ENCODE results near the gene DISP2.

DISP2 gene, protein sequence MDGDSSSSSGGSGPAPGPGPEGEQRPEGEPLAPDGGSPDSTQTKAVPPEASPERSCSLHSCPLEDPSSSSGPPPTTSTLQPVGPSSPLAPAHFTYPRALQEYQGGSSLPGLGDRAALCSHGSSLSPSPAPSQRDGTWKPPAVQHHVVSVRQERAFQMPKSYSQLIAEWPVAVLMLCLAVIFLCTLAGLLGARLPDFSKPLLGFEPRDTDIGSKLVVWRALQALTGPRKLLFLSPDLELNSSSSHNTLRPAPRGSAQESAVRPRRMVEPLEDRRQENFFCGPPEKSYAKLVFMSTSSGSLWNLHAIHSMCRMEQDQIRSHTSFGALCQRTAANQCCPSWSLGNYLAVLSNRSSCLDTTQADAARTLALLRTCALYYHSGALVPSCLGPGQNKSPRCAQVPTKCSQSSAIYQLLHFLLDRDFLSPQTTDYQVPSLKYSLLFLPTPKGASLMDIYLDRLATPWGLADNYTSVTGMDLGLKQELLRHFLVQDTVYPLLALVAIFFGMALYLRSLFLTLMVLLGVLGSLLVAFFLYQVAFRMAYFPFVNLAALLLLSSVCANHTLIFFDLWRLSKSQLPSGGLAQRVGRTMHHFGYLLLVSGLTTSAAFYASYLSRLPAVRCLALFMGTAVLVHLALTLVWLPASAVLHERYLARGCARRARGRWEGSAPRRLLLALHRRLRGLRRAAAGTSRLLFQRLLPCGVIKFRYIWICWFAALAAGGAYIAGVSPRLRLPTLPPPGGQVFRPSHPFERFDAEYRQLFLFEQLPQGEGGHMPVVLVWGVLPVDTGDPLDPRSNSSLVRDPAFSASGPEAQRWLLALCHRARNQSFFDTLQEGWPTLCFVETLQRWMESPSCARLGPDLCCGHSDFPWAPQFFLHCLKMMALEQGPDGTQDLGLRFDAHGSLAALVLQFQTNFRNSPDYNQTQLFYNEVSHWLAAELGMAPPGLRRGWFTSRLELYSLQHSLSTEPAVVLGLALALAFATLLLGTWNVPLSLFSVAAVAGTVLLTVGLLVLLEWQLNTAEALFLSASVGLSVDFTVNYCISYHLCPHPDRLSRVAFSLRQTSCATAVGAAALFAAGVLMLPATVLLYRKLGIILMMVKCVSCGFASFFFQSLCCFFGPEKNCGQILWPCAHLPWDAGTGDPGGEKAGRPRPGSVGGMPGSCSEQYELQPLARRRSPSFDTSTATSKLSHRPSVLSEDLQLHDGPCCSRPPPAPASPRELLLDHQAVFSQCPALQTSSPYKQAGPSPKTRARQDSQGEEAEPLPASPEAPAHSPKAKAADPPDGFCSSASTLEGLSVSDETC (N-terminal part only)

DNA sequence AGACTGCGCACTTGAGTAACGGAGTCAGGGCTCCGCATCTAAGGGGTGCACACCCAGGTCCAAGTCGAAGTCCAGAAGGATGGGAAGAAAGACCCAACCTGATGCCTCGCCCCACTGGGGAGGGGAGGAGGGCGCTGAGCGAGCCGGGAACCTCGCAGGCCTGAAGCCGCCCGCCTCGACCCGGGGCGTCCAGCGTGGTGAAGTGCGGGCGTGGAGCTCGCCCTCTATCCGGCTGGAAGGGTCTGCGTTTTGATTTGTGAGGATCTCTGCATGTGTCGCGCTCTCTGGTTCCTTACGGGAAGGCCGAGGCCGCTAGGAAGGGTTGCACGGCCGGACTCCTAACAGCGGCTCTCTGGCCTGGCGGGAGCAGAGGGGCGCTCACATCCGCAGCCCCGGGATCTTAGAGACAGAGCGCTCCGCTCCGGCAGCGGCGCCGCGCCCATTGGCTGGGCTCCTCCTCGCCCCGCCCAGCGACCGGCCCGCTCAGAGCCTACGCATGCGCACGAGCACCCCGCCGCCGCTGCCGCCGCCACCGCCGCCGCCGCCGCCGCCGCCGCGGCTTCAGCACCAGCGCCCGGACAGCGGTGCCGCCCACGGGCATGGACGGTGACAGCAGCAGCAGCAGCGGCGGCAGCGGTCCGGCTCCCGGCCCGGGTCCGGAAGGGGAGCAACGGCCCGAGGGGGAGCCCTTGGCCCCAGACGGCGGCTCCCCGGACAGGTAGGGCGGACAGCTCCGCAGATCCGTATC lies at the start of gene DISP2:
Gene DISP2, plus strand, starts transcription at position 497 of the 748 bp plus-strand sequence. Its CDS starts 103 bp downstream, at position 600.
- DNase-seq, result peak in 1 of 2 experiments; percentile 17

DNA sequence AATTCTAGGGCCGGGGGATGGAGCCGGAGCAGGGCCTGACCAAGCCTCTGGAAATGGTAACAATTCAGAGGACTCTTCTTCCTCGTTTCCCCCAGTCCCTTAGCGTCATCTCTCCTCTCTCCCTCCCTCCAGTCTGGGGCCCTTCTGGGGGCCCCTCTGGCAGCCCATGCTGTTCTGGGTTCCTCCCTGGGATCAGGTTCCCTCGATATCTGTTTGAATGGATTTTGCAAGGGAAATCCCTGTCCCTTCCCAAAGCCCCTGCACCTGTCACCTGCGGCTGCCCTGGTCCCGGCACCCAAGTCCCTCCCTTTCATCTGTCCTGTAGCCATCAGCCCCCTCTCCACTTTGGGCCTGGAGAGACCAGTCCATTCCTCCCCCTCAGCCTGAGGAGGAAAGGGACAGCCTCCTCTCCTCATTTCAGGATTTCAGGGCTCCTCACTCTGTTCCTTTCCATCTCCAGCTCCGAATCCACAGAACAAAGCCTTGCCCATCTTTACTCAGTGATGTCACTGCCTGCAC lies 48.6 kb upstream of the DISP2 start:
- no peak for DNase-seq

- DNase-seq, result no peak
Measured at GRCh38 chr15:40310001-40310959, 47.7 kb upstream of the DISP2 start.

GRCh38 chr15:40310993-40311392 lies 47.0 kb upstream of the DISP2 start:
- DNase-seq, result no peak

GRCh38 chr15:40312370-40313158 lies 45.5 kb upstream of the DISP2 start:
- no peak for DNase-seq

DNA sequence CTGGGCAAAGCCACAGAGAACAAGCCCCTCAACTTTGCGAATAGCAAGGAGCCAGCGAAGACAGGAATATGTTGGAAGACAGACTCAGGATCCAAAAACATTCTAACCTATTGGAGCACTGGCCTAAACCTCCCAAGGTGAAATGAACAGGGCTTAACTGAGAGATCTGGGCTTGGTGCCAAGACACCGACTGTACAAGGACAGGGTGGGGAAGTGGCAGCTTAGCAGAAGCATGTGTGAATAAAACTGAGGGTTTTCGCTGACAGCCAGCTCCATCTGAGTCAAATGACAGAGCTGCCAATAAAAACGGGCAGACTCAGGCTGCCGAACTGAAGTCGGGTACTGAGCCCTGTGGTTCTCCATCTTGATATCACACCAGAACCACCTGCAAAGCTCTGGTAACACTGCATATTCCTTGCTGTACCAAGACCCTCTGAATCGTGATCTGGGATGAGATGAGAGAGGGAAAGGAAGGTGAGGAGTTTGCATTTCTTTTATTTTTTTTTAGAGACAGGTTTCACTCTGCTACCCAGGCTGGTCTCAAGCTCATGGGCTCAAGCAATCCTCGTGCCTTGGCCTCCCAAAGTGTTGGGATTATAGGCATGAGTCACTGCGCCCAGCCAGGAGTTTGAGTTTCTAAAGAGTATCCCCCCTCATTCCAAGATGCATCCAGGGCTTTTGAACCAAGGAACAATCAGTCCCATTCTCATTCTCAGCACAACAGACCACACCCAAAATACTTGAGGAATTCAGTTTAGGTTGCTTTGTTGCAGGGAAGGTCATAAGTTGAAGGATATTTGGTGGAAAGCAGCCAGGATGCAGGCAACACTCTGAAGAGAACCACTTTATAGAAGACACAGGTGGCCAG lies 44.3 kb upstream of the DISP2 start:
- DNase-seq, result peak in 1 of 2 experiments; percentile 37

DNA sequence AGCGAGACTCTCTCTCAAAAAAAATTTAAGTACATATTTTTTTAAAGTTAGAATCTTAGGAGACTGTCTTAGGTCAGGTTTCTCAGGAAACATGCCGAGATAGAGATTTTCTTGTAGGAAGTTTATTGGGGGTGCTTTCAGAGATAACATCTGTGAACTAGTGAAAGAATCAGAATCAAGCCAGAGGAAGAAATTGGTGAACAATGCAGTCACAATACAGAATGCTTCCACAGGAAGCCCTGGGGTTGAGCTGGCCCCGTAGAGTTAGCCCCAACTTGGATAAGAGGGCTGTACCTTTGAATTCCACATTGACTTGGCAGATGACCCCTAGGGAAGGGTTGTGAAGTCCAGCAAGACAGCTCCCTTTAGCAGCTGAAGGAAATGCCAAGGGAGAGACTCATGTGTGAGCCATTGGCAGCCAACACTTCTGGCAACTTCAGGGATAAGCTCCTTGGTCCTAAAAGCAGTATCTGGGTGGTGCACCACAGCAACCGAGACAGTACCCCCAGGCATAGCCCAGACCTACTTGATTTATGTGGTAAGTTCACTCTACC lies 43.2 kb upstream of the DISP2 start:
- no peak for DNase-seq

DNA sequence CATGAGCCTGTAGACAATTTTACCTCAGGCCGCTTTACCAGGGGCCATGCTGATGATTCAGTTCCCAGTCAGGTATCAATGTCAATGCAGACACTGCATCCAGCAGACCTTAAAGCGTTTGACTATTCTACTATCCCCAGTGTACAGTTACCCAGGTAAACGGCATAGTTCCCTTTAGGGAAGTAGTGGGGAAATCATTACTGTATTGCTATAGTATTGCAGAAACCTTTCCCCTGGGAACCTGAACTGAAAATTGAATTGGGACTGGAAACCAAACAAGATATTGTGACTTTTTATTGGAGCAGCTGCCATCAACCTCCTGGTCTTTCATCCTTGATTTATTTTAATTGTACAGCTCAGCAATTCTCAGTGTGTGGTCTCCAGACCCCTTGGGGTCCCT lies 41.1 kb upstream of the DISP2 start:
- DNase-seq, result no peak

- no peak for DNase-seq
Measured at GRCh38 chr15:40317580-40317979, 40.4 kb upstream of the DISP2 start.

- no peak for DNase-seq
Measured at GRCh38 chr15:40320409-40320808, 37.6 kb upstream of the DISP2 start.

DNA sequence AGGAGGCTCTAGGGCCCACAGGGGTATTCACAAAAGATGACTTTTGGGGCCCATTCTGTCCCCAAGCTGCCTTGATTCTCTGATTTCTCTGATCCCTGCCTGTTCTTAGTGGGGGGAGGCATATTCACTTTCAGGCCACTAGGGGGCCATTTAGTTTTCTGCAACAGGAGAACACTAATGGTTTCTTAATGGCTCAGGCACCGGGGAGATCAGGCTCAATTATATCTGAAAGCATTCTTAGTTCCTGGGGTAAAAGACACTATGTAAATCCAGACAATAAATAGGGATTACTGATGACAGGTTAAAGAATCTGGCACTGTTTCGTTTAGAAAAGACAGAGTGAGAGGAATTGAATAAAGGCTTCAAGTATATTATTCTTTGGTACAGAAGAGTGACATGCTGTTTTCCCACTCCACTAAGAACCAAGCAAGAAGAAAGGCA lies 37.1 kb upstream of the DISP2 start:
- DNase-seq, result peak in 1 of 2 experiments; percentile 57

DNA sequence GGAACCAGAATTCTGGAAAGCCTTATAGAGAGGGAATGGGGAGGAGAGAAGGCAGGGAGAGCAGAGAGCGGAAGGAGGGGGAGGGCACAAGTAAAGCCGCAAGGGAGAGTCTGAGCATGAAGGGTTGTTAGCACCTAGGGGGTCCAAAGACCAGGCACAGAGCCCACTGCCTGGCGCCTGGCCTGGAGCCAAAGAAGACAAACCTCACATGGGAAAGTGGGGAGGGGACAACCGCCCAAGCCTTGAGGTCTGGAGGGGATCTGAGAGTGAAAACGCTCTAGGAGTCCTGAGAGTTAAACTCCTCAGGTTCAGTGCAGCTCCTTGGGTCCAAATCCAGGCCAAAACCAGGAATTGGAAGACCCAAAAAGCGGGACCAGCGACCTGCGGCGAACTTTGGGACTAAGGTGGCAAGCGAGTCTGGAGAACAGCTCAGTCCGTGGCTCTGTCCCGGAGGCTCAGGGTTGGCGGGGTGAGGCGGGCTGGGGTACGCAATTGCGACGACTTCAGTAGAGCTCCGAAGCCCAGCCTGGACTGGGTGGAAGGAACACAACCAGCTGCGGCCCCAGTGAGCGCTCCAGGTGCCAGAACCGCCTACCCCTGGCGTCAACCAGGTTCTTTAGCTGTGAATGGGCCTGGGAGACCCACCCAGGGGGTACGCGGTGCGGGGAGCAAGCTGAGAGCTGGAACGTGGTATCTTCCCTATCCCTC lies 35.3 kb upstream of the DISP2 start:
- no peak for DNase-seq

- DNase-seq, result peak in 1 of 2 experiments; percentile 62
Measured at GRCh38 chr15:40323239-40323952, 34.6 kb upstream of the DISP2 start, which contains the start of gene INAFM2. TSS of gene INAFM2 (plus strand) at chr15:40323692. CDS start at chr15:40324056, 364 bp downstream.

GRCh38 chr15:40323953-40324937 lies 33.8 kb upstream of the DISP2 start:
- DNase-seq, result no peak

DNA sequence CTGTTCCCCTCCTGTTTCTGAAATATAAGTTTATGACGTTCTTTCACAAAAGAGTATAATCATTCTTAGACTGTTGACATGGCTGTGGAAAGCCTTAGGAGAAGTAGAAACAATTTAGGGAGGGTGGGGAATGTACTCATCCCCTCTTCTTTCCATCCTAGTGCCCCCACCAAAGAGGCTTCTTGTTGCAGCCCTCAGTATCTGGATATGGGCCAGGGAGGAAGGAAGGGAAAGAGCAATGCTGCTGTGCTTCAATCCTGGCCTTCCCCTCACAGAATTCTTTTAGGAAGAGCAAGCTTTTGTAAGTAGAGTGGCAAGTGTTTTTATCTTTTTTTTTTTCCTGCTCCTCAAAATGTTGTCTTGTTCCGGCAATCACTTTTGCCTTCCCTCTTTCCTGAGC lies 32.8 kb upstream of the DISP2 start:
- no peak for DNase-seq

DNA sequence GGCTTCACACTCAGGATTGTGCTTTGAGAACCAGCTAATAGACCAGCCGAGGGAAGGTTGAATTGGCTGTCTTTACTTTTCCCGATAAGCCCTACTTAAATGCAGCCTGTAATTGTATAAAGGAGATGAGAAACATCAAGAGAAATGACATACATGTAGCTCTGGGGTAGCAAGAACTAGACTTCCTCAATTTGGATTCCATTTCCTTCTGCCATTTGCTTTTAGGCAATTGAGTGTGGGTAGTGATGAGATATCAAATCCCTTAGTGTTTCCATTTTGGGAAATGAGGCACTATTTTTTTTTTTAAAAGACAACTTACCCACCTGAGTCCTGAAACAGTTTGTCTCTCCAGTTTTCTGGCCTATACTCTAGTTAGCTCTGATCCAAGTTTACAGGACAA lies 32.3 kb upstream of the DISP2 start:
- DNase-seq, result no peak

All from cerebellar nuclear complex (tissue), 1 donor.